Parathyroid adenoma (tissue), 2 donors: ENCODE data around the gene ORC1.

Source experiments
- H2AFZ ChIP-seq: fragments of 300-600 bp; sonication (generic); one replicate; pipeline ENCODE4 v1.7.0; 2017; ENCODE audit warnings: antibody characterized with exemption, mild to moderate bottlenecking
- H3K27ac ChIP-seq: fragments of 300-600 bp; sonication (generic); one replicate; pipeline ENCODE4 v1.7.0; 2017
- H3K27me3 ChIP-seq: fragments of 300-600 bp; sonication (generic); one replicate; pipeline ENCODE4 v1.7.0; 2017; ENCODE audit warnings: low read length; ENCODE audit not compliant: control insufficient read depth, insufficient read depth
- H3K36me3 ChIP-seq: fragments of 300-600 bp; sonication (generic); one replicate; pipeline ENCODE4 v1.7.0; 2017; ENCODE audit warnings: low read length; ENCODE audit not compliant: control insufficient read depth, insufficient read depth
- H3K4me1 ChIP-seq: fragments of 300-600 bp; sonication (generic); one replicate; pipeline ENCODE4 v1.7.0; 2017; ENCODE audit warnings: control low read depth
- H3K4me2 ChIP-seq: fragments of 300-600 bp; sonication (generic); one replicate; pipeline ENCODE4 v1.7.0; 2017; ENCODE audit warnings: low read length
- H3K4me3 ChIP-seq: fragments of 300-600 bp; sonication (generic); one replicate; pipeline ENCODE4 v1.7.0; 2017; ENCODE audit warnings: low read depth, low read length
- H3K79me2 ChIP-seq: fragments of 300-600 bp; sonication (generic); one replicate; pipeline ENCODE4 v1.7.0; 2017; ENCODE audit warnings: control low read depth
- H3K9ac ChIP-seq: fragments of 300-600 bp; sonication (generic); one replicate; pipeline ENCODE4 v1.7.0; 2017; ENCODE audit warnings: mild to moderate bottlenecking
- H3K9me3 ChIP-seq: fragments of 300-600 bp; sonication (generic); one replicate; pipeline ENCODE4 v1.7.0; 2017; ENCODE audit warnings: low read length; ENCODE audit not compliant: control insufficient read depth
- CTCF ChIP-seq: fragments of 300-600 bp; sonication (generic); IDR thresholded peaks from one replicate; pipeline ENCODE4 v1.7.0; 2017; ENCODE audit warnings: antibody characterized with exemption, mild to moderate bottlenecking
- donor health status: primary hyperparathyroidism.

The ORC1 gene

GRCh38 chr1:52404116-52404974, at the start of gene ORC1, which contains the start of gene PRPF38A:
Gene ORC1, minus strand, starts transcription at chr1:52404423. Its CDS starts 2,200 bp downstream, at chr1:52402223.
Gene PRPF38A, plus strand, starts transcription at chr1:52404602. Its CDS starts 148 bp downstream, at chr1:52404750.
- no peaks in the 10 kb centered on the region for H3K36me3 ChIP-seq
- H3K4me3 ChIP-seq, result peak within 1 kb of the TSS; percentile 93
- no peaks in the 10 kb centered on the region for H3K9me3 ChIP-seq

GRCh38 chr1:52444463-52444862, 40.2 kb upstream of the ORC1 start:
- Histone ChIP-seq H2AFZ (no peak overlapping the region), H3K9me3 (no peaks in the 10 kb centered on the region), H3K4me2 (no peak overlapping the region), H3K9ac (no peak overlapping the region), H3K36me3 (no peaks in the 10 kb centered on the region), H3K79me2 (no peaks in the 10 kb centered on the region), H3K4me3 (no peak overlapping the region), H3K27ac (no peak overlapping the region), H3K27me3 (no peaks in the 10 kb centered on the region), H3K4me1 (no peaks in the 10 kb centered on the region)
- no peak for TF ChIP-seq CTCF

More at GRCh38 chr1:52404116-52404974, at the start of gene ORC1, which contains the start of gene PRPF38A:
- Histone ChIP-seq H3K79me2 (peaks cover 2% of the 10 kb centered on the region), H2AFZ (peak within 1 kb of the TSS; percentile 93), H3K27me3 (no peaks in the 10 kb centered on the region), H3K4me2 (peak within 1 kb of the TSS; percentile 67), H3K27ac (peak within 1 kb of the TSS; percentile 96), H3K4me1 (peaks cover 3% of the 10 kb centered on the region), H3K9ac (no peak within 1 kb of the TSS)
- TF ChIP-seq CTCF, result peak; percentile 32

- Histone ChIP-seq H3K27ac (no peak overlapping the region), H3K79me2 (no peaks in the 10 kb centered on the region), H3K36me3 (no peaks in the 10 kb centered on the region), H3K27me3 (no peaks in the 10 kb centered on the region), H3K4me1 (no peaks in the 10 kb centered on the region), H3K4me2 (no peak overlapping the region), H2AFZ (no peak overlapping the region), H3K9ac (no peak overlapping the region), H3K4me3 (no peak overlapping the region), H3K9me3 (no peaks in the 10 kb centered on the region)
- TF ChIP-seq CTCF, result no peak
These were observed 35.8 kb upstream of the ORC1 start for GRCh38 chr1:52439976-52440375.

GRCh38 chr1:52436817-52437216, 32.6 kb upstream of the ORC1 start:
- TF ChIP-seq CTCF, result no peak
- no peaks in the 10 kb centered on the region for H3K79me2 ChIP-seq
- H3K4me3 ChIP-seq, result no peak overlapping the region
- H3K9me3 ChIP-seq, result no peaks in the 10 kb centered on the region
- no peak overlapping the region for H3K27ac ChIP-seq
- H3K36me3 ChIP-seq, result no peaks in the 10 kb centered on the region
- H3K4me2 ChIP-seq, result no peak overlapping the region
- H3K9ac ChIP-seq, result no peak overlapping the region
- no peaks in the 10 kb centered on the region for H3K27me3 ChIP-seq
- H3K4me1 ChIP-seq, result no peaks in the 10 kb centered on the region
- no peak overlapping the region for H2AFZ ChIP-seq
